ENCODE measurements around the gene M1AP. TPM values are rescaled to one million over a fixed set of nuclear protein-coding genes. Genes with fewer than 3 reads are reported as not detected.

Gene M1AP
- total RNA-seq, 1 experiment from 2014 or later, result not detected

DNA sequence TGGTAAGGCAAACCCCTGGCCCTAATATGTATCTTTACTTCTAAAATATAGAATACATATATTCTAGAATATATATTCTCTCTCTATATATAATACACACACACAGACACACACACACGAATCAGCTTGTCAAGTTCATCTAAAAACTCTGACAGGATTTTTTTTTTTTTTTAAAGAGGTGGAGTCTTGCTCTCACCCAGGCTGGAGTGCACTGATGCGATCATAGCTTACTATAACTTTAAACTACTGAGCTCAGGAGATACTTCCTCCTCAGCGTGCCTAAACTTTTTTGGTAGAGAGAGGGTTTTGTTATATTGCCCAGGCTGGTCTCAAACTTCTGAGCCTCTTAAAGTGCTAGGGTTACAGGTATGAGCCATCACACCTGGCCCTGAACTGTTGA lies 48.5 kb downstream of the M1AP start:
- no peak for DNase-seq (ENCODE audit: extremely low read depth, low read depth)

DNA sequence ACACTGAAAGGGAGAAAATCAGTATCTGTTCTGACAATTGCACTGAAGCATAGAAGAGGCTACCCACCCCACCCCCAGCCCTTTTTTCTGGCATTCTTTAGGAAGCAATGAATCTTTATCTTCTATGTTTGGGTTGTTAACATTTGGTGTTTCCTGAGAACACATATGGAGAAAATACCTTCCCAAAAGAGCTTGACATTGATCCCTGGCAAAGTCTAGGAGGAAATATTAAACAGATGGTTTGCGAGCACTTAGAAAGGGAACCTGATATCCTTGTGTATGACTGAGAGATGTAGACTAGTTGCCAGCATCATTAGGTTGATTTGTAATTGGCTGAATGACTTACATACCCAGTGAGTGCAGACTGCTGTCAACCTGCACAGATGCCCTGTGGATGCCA lies 50.7 kb downstream of the M1AP start:
- DNase-seq (ENCODE audit: extremely low read depth, low read depth), result no peak

DNA sequence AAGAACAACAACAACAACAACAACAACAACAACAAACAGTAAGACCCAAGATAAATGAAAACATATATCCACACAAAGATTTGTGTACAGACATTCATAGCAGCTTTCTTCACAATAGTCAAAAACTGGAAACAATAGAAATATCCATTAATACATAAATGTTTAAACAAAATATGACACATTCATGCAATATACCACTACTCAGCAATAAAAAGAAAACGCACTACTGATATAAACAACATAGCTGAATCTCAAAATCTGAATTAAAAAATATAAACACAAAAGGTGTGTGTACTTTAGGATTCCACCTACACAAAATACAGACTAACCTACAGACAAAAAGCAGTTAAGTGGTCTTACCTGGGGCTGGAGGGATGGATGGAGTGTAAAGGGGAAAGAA lies 51.5 kb downstream of the M1AP start:
- DNase-seq (ENCODE audit: extremely low read depth, low read depth), result no peak

DNA sequence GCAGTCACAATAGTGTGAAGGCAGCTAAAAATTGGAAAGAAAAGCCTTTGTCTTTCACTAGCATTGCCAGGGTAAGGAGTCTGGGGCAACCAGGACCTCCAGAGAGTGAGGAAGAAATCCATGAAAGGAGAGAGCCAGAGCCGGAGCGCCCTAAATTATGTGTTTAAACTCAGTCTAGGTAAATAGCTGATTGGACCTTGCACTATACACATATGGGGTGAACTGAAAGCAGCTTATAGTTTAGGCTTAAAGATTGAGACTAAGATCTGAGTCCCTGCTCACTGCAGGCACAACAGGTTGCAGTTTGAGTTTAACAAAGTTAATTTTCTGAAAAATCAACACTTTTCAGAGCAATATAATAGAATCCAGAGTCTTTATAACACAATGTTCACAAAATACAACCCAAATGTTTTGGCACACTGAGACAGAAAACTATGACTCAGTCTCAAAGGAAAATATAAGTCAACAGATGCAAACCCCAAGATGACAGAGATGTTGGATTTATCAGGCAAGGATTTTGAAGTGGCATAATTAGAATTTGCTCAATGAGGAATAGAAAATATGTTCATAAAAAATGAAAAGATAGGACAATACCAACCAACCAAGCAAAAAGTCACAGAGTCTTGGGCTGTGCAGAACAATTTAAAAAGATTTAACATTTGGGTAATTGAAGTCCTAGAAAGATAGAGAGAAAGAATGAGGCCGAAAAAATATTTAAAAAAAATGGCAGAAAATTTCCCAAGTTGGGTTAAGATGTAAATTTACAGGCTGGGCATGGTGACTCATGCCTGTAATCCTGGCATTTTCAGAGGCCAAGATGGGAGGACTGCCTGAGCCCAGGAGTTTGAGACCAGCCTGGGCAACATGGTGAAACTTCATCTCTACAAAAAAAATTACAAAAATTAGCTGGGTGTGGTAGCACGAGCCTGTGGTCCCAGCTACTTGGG lies 54.0 kb downstream of the M1AP start:
- no peak for DNase-seq (ENCODE audit: extremely low read depth, low read depth)

DNA sequence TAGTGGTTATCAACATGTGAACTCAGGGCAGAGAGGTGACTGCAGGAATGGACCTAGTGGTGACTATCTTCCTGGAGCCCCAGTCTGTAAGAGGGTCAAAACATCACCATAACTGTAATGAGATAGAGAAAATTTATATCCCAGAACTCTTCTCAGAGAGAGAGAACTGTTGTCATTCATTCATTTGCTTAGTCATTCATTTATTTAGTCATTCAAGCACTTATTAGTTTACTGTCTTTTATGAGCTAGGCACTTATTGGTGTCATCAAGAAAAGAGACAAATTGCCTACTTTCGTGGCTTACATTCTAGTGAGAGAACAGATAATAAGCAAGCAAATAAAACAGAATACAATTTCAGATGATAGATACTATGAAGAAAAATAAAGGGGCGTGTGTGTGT lies 59.5 kb downstream of the M1AP start:
- DNase-seq (ENCODE audit: extremely low read depth, low read depth), result no peak

DNA sequence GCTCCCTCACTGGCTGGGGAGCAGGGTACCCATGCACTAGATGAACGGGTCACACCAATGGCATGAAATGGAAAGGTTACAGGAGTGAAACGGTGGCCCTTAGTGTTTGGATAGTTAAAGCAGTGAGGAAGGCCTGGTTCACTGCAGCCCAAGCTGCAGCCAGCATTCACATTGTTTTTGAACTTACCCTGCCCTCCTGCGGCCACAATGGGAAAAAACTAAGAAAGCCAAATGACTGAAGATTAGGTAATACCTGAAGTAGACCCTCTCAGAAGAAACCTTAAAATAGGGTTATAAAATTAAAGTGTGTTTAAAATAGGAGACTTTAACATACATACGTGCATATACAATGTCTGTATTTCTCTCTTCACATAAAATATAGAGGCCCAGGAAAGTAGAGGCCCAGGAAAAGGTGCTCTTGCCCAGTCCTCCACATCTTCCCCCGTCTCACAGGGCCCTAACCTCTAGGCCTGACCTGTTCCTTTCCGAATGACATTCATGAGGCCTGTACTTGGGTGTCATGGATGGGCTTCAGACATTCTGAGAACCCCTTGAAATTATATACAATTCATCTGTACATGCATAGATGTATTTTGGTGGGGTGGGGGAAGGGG lies 60.4 kb downstream of the M1AP start:
- DNase-seq (ENCODE audit: extremely low read depth, low read depth), result peak; percentile 78

DNA sequence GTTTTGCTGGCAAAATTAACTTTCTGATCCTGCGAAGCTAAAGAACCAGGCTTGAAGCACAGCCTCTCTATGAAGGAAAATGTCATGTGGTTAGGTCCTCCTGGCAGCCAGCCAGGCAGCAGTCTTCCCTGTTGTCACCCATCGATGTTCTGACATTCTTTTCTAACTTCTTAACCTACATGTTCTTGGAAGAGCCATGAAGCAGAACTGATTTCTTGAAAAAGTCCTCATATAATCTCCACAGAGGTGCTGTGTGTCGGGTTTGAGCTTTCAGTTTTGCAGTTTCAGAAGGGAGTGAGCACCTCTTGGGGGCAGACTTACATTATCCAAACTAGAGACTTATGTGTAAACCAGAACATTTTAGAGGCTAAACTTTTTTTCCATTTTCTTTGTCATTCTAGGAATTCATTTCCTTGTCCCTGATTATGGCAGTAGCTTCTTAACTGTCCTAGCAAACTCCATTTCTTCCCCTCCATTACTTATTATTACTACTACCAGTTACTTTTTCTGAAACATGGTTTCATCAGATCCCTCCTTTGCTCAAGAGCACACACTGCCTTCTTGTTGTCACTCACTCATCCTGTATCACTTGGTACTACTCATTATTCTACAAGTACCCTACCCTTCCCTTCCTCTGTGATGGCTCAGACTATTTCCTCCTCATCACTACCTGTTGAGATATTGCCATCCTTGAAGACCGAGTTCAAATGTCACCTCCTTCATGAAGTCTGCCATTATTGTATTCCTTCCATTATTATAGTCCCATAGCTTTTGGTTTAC lies 62.5 kb downstream of the M1AP start:
- no peak for DNase-seq (ENCODE audit: extremely low read depth, low read depth)

DNA sequence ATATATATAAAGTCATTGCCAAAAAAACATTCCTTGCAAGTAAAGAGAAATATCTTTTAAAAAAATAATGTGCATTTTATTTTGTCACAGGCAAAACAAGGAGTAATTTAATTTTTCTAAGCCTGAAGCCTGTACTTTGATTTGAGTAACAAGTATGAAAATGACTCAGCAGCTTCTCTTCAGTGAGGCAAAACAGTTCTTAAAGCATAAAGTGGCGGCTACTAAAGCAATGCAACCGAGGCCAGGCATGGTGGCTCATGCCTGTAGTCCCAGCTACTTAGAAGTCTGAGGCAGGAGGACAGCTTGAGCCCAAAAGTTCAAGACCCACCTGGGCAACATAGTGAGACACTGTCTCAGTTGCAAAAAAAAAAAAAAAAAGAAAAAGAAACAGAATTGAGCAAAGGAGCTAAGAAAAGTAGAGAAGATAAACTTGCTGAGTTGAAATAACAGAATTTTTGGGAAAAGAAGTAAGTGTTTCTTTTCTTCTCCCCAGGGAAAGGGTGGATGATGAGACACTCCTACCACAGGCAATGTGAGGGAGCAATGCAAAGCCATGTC lies 64.0 kb downstream of the M1AP start:
- no peak for DNase-seq (ENCODE audit: extremely low read depth, low read depth)

DNA sequence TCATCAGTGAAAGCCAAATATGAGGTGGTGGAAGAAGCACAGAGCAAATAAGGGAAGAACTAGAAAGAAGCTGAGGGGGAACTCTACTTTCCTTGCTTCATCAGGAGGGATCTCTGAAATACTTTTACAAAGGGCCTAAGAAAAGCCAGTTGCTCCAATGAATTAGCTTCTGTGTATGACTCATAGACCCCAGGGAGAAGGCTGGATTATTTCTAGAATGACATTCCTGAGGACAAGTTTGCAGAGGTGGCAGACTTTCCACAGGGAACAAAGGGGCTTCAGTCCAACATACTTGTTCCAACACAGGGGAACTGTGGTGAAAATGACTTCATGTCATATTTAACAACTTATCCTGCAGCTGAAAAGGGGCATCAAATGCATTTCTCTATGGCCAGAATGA lies 64.6 kb downstream of the M1AP start:
- peak; percentile 56 for DNase-seq (ENCODE audit: extremely low read depth, low read depth)

DNA sequence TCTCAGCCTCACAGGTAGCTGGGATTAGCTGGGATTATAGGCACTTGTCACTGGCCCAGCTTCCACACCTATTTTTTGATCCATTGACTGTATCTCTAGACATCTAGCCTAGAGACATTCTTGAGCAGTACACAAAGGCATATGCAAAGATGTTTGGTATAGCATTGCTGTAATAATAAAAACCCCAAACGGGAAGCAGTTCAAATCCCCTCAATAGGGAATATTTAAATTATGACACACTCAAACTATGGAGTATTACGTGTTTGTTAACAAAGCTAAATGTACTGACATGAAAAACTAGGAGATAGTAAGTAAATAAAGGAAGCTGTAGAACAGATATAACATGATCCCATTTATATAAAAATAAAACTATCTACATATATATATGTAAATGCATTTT lies 65.9 kb downstream of the M1AP start:
- DNase-seq (ENCODE audit: extremely low read depth, low read depth), result no peak

DNA sequence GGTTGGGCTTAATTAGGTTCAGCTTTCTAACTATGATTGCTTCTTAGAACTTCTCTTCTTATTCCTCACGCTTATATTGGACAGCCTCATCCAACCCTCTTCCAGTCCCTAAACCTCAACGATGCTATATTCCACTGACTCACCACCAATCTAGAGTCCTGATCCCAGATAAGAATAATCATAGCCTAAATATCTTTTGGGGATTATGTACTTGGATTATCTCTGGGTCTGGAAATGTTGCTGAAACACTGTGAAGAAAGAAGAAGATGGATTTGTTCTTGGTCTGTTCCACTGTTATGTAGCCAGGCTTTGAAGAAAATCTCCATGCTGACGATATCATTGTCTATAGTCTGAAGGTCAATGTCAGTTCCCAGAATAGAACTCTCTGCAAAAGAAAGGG lies 66.7 kb downstream of the M1AP start:
- DNase-seq (ENCODE audit: extremely low read depth, low read depth), result no peak

DNA sequence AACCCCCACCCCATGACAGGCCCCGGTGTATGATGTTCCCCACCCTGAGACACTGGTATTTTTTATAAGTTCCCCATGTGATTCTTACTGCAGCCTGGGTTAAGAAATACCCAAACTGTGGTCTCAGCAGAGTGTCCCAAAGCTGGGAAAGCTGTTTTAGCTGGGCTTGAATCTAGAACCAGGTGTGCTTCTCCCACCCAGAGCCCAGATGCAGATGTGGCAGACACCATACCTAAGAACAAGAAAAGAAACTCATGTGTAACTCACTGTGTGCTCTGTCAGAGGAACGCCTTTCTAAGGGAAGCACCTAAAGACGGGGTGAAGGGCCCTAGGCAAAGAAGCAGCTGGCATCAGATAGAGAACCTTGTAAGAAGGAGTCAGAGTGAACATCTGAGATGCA lies 69.7 kb downstream of the M1AP start:
- no peak for DNase-seq (ENCODE audit: extremely low read depth, low read depth)

DNA sequence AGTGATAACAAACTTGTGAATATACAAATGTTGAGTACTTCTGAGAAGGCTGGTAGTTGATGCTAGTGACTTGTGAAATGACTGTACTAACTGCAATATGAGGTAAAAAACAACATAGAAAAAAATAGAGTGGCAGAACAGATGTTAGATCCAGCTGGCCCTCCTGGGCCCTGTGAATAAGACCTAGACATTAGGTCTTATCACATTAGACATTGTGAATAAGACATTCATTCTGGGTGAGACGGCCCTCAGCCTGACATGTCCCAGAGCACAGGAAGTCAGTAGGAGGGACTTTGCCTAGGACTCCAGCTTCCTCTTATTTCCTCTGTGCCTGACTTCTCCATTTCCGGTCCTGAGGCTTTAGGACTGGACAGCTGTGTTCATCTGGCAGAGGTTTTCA lies 70.7 kb downstream of the M1AP start:
- no peak for DNase-seq (ENCODE audit: extremely low read depth, low read depth)

DNA sequence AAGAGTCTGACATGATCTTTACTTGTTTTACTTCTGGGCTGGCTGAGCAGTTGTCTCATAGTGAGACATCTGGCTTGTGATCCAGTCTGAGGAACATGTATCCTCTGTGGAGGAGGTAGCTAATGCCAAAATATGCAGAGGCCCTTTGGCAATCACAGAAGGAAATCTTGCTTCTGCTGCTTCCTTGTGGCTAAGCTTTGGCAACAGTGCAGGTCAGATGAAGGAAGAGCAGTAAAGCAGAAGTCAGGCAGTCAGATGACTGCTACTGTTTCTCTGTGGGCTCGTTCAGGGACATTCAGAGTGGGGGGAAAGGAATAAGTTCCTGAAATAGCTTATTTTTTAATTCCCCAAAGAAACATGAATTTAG lies 71.3 kb downstream of the M1AP start:
- no peak for DNase-seq (ENCODE audit: extremely low read depth, low read depth)

DNA sequence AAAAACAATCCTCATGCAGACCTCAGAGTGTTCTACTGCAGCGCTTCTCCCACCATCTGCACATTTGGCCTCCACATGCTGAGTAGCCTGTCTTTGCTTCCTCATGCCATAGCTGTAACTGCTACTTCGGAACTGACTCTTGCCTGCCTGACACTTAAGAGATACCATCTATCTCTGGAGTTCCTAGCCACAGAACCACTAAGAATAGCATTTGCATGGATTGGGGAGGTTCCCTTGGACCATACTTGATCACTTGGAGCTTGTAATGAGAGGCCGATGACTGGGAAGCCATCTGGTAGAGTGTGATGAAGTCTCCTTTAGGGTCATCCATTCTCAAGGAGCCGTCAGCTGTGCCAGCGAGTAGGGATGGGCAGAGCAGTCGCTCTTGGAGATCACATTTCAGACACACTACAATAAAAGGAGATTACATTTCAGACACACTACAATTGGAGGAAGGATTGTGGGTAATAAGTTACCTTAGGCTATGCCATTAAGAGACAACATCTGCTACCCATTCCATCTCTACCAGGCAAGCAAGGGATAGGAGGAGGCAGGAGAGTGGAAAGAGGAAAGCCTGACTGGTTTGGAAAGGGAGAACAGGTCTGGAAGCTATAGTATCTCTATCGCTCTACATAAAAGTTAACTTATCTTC lies 71.8 kb downstream of the M1AP start:
- DNase-seq (ENCODE audit: extremely low read depth, low read depth), result no peak

DNA sequence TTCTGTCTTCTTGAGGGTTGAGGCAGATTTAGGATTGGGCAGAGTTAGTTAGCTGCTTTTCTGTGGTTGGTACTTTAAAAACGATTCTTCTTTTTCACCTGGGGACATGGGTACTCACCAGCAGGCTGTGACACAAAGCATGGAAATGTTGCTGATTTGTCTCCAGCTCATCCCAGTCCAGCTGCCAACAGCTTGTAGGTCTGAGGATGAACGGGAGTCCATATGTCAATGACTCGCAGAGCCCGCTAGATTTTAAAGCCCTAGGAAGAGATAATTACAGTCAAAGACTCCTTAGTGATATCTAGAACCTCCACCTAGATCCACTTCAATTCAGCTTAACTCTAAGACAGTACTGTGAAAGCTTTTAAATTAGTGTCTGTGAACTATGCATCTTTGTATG lies 72.8 kb downstream of the M1AP start:
- no peak for DNase-seq (ENCODE audit: extremely low read depth, low read depth)

DNA sequence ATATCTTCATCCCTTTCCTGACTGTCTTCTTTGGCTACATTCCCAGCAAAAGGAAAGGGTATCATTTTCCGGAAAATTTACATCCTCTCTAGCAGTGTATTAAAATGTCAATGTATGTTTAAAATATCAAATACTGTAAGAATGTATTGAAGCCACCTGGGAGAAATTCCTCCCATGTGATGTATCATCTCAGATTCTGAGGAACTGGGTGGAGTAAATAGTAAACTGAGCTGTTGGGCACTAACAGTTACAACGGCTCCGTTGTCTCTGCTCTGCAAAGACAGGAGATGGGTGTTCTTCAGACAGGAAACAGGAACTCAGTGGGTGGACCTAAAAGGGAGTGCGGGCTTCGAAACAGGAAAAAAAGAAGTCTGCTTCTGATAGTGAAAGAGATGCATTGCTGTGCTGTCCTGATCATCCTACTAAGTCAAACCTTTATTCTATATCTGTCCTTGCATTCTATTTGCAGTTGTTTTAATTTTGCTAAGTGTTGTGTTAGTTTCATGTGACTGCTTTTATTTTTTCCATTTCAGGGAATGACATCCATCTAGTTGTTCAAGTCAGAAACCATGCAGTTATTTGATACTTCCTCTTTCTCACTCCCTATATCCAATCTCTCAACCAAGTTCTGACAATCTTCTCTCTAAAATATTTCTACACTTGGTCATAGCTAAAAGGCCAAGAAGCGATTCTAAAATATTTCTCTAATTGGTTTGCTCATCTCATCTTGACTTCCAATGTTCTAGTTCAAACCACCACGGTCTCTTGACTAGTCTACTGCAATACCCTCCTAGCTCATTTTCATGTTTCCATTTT lies 74.2 kb downstream of the M1AP start:
- DNase-seq (ENCODE audit: extremely low read depth, low read depth), result peak; percentile 70

DNA sequence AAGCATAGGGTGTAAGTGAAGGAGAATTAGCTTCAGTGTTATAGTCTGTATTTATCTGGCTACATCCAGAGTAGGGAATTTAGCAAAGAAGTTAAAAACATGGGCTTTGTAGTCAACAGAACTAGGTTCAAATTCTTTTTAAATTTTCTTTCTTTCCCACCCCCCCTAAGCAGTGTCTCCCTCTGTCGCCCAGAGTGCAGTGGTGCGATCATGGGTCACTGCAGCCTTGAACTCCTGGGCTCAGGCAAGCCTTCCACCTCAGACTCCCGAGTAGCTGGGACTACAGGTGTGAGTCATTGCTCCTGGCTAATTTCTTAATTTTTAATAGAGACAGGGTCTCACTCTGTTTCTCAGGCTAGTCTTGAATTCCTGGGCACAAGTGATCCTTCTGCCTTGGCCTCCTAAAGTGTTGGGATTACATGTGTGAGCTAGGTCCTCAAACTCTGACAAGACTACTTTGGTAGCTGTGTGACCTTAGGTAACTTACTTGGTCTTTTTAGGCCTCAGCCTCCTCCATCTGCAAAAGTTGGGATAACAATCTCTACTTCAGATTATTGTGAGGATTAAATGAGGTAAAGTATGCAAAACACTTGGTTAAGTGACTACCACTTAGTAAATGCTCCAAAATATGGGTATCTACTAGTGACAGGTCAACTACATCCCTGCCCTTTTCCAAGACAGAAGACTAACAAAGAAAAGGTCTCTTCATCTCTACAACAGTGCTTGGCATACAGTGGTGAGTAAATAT lies 75.8 kb downstream of the M1AP start:
- DNase-seq (ENCODE audit: extremely low read depth, low read depth), result no peak

DNA sequence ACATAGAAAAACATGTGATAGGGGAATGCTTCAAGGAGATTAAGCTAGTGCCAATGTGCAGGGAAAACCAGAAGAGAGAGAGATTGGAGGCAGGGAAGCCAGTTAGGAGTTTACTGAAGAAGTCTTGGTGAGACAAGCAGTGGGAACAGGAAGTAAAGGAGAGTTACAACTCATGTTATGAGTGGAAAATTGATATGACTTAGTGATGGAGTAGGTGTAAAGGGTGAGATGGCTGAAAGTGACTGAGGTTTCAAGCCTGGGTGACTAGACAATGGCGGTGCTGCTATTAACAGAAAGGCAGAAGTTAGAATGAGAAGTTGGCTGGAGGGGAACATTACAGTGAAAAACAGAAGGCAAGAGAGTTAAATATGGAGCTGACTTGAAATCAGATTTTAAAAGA lies 77.1 kb downstream of the M1AP start:
- no peak for DNase-seq (ENCODE audit: extremely low read depth, low read depth)

All from NCI-H460 (cell line).